Measurements from ENCODE around the gene SLC6A2. TPM values are rescaled to one million over a fixed set of nuclear protein-coding genes. Genes with fewer than 3 reads are reported as not detected.
"Not testable (repeated sequence)": the region's sequence is repeated elsewhere in the genome, so short reads cannot be mapped to it uniquely, and the experiment has no call there.

The SLC6A2 gene
- total RNA-seq (2014; rRNA removed) = not detected in 2 replicates
- polyA plus RNA-seq (2012) = not detected

DNA sequence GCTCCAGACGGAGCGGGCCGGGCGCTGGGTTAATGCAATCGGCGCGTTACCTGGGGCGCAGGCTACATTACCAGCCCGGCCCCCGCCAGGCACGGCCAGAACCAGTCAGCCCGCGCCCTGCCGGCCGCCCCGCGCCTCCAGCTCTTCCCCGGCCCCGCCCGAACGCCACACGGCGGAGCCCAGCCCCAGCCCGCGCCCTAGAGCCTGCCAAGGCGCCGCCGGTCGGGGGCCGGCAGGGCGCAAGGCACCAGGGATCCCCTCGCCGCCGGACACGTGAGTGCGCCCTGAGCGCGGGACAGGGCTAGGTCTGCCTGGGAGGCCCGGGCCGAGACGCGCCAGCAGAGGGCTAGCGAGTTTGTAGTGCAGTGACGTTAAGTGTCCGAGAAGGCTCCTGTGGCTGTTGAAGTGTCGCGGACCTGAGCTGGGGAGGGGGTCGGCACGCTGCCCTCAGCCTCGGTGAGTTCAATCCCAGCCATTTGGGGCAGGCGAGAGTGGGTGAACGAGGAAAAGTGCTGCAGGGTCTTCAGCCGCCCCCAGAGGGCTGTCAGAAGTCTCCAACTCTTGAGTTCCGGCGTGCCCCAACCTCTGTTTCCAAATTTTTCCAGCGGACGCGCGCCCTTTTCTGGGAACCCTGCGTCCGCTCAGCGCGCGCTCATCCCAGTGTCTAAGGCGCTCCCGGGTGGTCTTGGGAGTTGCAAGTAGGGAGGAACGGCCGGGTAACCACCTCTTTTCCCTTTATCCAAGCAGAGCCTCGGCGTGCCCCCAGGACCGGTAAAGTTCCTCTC, at the start of gene SLC6A2:
Gene SLC6A2, plus strand, starts transcription at position 92 of the 785 bp plus-strand sequence. CDS start 707 bp downstream, outside the sequence.
- no peak for DNase-seq (ENCODE audit: low read depth)

DNA sequence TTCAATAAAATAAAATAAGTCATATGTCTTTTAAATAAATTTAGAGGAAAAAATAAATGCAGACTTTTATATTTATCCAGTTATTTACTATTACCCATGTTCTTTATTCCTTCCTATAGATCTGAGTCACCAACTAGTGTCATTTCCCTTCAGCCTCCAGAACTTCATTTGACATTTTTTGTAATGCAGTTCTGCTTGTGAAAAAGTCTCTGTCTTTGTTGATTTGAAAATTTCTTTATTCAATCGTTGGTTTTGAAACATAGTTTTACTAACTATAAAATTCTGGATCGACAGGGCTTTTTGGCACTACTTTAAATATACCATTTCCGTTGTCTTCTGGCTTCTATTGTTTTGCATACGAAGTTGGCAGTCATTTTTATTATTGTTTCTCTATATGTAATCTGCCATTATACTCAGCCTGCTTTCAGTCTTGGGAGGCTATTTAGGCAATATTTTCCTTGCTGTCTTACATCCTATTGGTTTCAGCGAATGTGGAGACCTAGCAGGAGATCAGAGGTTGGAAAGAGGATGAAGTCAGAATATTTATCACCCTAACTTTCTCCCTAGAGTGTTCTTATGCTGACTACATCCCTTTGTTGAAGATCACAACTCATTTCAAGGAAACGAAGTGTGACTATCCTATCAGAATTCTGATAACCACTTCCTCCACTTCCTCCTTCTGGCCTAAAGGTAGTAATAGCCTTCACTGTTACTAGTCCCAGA, 42.0 kb upstream of the SLC6A2 start:
- no peak for DNase-seq (ENCODE audit: low read depth)

DNA sequence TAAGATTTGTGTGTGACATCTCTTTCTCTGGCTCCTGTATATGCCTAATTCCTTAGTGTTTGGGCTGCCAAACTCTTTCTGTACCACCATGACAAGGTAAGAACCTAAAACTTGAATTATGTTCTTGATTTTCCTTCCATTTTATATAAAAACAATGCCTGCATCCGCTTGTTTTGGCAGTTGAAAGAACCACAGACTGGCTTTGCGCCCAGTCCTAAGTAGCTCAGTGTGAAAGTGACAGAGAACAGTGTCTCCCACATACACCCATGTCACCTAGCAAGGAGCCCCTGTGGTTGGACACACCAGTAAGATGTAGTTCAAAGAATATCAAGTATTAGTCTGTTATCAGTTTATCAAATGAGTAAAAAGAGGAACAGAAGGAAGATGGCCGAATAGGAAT, 40.7 kb upstream of the SLC6A2 start:
- no peak for DNase-seq (ENCODE audit: low read depth)

DNA sequence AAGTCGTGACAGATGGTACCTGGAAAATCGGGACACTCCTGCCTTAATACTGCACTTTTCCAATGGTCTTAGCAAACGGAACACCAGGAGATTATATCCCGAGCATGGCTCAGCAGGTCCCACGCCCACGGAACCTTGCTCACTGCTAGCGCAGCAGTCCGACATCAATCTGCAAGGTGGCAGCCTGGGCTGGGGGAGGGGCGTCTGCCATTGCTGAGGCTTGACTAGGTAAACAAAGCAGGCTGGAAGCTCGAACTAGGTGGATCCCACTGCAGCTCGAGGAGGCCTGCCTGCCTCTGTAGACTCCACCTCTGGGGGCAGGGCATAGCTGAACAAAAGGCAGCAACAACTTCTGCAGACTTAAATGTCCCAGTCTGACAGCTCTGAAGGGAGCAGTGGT, 40.1 kb upstream of the SLC6A2 start:
- not testable (repeated sequence) for DNase-seq (ENCODE audit: low read depth)

DNA sequence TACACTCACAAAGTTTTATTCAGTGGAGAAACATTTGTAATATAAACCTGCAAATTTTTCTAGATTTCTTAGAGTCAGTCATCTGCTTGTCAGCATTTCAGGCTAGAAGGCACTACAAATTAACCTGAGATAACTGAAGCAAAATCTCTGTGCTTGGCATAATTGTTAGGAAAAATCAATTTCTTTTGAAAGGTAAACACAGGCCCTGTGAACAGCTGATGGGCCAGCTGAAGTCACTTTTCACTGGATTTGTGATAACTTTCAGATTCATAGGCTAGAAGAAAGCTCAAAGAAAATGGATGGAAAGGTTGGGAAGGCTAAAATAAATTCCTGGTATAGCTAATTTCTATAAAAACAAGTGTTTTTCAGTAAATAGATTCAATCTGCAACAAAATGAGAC, 34.0 kb upstream of the SLC6A2 start:
- DNase-seq (ENCODE audit: low read depth) = no peak

DNA sequence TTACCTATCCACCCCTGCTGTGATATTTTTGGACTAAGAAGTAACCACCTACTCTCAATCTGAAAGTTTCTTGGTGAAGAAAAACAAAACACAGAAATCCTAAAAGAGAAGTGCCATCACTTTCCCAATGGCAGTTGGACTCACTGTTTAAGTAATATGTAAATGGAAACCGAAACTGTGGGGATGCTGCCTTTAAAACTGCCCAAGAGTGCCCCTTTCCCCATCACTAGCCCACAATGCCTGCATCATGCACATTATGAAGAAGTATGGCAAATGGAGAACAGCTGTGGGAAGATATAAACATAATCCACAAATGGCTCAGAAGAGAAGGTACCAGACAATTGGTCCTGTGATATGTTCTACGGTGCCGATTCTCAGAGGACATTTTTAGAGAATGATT, 33.5 kb upstream of the SLC6A2 start:
- peak; percentile 12 for DNase-seq (ENCODE audit: low read depth)

DNA sequence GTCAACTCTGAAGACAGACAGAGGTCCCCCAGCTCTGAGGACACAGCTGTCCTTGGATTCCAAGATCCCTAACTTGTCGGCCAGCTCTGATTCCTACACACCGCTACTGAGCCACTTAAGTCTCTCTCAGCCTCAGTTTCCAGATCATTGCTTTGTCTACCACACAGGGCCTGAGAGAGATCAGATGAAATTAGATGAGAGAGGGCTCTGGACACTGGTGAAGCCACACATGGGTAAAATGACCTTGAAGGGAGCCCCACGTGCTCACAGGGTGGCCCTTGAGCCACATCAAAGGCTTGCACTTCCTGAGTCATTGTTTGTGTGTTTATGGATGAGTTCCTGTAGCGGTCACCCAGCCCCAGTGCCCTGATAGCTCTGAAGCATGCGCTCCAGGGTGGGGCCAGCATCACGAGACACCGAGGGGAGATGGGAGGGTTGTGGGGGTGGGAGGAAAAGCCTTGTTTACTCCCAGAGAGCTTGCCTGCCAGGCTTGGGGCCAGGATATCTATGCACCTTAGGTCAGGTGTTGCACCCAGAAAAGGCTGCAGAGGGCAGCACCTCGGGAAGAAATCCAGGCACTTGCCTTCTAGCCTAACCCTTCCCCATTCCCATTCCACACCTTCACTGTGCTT, 32.7 kb upstream of the SLC6A2 start:
- DNase-seq (ENCODE audit: low read depth) = no peak

DNA sequence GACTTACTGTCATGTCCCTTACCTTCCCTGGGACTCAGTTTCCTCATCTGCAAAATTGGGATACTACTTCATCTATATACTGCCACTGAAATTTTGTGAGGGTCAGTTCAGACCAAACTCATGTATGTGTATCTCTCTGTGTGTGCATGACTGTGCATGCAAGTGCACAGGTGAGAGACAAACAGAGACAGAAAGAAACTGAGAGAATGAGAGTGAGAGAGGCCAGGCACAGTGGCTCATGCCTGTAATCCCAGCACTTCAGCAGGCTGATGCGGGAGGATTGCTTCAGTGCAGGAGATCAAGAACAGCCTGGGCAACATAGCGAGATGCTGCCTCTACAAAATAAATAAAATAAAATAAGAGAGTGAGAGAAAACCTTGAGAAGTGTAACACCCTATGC, 32.1 kb upstream of the SLC6A2 start:
- DNase-seq (ENCODE audit: low read depth) = no peak

DNA sequence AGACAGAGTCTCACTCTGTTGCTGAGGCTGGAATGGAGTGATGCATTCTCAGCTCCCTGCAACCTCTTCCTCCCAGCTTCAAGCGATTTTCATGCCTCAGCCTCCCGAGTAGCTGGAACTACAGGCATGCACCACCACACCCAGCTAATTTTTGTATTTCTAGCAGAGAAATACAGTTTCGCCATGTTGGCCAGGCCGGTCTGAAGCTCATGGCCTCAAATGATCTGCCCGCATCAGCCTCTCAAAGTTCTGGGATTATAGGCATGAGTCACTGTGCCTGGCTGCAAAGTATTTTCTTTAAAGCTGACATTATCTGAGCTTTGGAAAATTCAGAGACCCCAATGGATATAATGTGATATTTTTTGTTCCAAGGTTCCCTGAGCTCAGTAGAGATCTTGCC, 31.1 kb upstream of the SLC6A2 start:
- no peak for DNase-seq (ENCODE audit: low read depth)

DNA sequence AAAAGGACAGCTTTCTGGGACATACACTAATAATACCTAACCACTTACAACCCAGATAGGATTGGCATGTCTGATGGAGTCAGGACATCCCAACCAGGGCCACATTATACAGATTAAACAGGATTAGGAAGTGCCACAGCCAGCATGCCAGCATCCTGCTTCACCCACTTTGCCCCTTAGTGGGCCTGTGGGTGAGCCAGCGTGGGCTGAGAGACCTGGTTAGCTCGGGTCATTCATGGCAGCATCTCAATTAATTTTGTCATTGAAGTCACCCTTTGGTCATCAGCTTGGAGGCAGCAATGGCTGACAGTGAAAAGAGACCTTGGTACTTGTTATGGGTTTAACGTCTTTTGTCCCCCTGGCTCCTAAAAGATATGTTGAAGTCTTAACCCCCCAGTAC, 29.9 kb upstream of the SLC6A2 start:
- no peak for DNase-seq (ENCODE audit: low read depth)

DNA sequence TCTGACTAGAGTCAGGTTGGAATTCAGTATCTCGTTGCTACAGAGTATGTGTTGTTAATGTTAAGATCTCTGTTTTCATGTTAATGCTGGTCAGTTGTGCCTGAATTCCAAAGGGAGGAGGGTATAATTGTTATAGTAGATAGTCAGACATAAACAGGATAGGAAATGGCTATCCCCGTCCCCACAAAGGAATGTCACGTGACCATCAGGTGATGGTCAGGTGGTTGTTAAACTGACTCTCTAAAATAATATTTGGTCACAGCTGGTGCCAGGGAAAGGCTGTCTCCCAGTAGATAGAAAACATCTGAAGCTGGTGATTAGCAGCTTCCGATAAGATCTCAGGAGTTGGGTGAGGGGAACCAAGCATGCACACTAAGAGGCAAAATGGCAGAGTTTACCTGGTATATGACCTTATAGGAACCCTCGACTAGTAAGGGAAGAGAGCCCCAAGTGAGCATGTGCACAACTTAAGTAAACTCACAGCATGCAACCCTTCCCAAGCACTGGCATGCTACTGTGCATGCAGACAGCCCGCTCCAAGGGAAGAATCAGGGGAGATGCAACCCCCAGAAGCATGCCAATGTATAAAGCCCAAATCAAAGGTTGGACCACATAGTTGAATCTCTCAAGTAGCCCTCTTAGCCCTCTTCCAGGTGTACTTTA, 27.4 kb upstream of the SLC6A2 start:
- DNase-seq (ENCODE audit: low read depth) = no peak

DNA sequence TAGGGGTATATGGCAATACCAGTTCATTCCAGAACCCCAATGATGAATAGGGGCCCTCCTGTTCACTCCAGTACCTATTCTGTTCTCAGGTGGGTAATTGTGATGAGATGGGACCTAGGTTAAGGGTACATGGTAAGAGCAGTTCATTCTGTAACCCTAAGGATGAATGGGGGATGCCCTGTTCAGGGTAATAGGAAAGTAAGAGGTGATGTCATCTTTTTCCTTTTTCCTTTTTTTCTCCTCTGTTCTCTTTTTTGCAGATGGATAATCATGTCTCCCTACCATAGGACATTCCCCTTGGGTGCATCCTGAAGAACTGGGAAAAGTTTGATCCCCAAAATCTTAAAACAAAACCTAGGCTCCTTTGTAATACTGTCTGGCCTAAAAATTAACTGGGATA, 25.0 kb upstream of the SLC6A2 start:
- DNase-seq (ENCODE audit: low read depth) = no peak

DNA sequence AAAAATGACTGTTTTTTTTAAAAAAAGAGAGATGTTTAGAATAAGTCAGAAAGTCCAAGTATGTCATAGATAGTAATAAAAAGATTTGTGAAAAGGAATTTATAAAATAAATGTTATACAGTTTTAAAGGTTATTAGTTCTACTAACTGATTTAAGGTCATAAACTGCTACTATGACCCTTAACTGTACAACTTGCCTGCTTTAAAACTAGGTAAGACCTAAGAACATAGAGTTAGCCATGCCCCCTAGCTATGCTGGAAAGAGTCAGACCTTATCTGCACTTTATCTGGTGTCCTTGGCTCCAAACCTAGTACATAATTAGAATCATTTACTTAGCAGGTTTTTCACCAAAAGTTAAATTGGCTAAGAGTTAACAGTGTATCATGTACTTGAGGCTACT, 23.5 kb upstream of the SLC6A2 start:
- no peak for DNase-seq (ENCODE audit: low read depth)

DNA sequence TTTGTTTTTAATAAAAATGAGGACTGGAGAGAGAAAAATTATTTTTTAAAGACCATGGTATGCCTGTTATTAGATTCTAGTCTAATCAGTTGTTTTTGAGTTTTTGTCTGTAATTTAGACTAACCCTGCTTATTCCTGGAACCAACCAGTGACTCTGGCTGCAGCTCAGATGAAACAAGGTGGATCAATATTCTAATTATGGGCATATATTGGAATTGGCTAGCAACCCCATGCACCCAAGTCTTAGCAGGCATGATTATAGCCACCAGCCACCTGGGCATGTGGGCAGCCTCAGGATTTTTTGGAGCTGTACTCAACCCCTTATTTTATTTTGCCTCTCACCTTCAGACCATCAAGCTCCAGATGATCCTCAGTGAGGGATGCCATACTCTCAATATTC, 21.6 kb upstream of the SLC6A2 start:
- DNase-seq (ENCODE audit: low read depth) = no peak

DNA sequence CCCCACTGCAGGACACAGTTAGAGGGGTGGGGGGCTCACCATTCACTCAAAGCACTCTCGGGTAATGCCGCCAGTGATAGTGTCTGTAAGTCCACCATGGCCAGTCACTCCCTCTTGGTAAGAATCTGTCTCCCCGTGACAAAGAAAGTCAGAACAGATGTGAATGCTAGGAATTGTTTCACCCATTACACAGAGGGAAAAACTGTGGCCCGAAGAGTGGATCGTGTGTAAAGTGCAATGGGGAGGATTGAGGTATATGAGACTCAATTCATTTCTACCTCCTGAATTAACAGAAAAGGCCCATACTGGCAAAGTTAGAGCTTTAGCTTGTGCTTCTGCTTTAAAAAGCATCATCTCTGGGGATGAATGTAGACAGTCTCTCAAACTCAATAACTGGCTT, 17.5 kb upstream of the SLC6A2 start:
- DNase-seq (ENCODE audit: low read depth) = no peak

DNA sequence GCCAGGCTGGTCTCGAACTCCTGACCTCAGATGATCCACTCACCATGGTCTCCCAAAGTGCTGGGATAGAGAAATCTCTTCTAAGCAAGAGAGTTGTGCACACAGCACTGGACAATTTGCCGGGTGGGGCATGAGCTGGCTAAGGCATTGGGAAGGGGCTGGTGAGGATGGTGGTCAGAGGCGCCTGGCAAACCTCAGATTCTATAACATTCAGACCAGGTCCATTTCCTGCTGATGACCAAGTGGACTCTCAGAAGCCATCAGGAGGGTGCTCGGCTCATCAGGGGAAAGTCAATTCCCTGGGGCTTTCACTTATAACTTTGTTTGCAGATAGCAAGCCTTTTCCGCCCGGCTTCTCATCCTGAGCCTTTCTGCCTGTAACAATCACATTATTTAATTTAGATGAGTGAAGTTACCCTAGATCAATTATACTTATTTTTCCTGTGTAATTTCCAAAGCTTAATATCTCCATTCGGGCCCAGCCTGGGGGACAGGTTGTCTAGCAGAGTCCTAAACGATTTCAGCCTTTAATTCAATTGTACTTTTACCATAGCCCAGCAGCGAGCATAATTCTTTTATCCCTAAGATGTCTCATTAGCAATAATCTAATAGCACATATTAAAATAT, 15.0 kb upstream of the SLC6A2 start:
- DNase-seq (ENCODE audit: low read depth) = no peak

DNA sequence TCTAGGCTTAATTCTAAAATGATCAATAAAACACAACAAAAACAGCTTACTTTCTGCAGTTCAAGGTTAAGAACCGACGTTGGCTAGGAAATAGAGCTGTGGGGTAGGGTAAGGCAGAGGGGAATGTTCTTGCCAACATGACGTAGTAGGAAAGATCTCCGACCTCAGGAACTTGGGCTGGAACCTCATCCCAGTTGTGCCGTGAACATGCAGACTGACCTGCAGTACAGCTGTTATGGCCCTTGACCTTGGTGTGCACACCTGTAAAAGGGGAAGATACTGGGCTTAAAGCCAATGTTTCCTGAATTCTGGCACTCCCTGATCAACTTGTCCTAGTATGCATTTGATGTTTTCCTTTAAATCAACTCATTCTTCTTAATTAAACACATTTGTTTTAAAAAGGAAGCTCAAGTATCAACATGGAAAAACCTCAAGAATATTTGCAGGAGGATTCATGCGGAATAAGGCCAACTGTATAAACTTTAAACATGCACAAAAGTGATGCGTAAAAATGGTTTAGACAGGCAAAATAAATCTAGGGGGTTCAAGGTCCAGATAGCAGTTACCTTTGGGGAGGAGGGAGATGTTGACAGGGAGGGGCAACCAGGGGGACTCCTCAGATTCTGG, 14.2 kb upstream of the SLC6A2 start:
- DNase-seq (ENCODE audit: low read depth) = no peak

DNA sequence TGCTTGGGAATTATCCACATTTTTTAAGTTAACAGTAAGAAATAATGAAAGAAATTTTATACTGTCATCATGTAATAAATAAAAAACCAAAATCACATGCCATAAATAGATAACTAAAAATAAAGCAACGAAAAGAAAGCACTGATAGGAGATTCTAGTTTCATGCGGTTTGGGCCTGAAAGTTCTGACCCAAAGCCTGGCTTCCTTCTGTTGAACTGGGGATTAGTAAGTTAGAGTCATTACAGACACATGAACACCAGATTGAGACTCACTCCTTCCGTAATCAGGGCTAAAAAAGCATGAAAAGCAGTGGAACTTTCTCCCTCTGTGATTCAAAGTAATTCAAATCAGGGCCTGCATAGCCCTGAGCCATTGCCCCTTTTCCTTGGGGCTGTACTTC, 13.2 kb upstream of the SLC6A2 start:
- no peak for DNase-seq (ENCODE audit: low read depth)

DNA sequence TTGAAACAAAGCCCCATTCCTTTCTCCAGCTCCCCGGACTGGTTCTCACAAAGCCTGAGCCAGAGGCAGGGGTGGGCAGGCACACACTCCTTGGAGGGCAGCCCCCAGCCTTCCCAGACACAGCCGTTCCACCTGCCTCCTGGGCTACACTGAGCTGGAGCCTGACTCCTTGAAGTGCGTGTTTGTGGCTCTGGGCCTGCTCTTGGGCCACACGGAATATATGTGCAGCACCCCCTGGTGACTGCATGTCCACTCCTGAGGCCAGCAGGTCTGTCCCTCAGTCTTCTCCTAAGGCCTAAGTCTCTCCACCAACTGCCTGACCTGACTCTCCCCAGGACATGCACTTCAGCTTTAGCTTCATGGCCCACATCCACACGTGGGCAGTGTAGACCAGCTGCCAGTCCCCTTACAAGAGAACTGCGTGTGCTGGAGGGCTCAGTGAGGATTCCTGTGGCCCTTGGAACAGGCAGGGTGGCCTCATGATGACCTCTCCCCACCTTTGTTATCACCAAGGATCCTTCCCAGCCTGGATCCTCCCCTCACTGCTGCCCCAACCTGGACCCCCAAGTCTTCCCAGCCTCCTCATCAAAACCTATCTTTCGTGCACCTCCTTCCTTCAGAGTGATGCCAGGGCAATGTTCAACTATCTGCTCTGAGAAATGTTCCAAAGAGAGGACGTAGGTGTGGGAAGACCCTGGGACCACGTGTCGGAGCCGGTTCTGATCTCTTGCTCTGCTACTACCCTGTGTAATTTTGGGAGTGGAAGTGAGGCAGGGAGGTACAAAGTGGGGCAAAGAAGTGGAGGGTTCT, 12.4 kb upstream of the SLC6A2 start:
- no peak for DNase-seq (ENCODE audit: low read depth)

DNA sequence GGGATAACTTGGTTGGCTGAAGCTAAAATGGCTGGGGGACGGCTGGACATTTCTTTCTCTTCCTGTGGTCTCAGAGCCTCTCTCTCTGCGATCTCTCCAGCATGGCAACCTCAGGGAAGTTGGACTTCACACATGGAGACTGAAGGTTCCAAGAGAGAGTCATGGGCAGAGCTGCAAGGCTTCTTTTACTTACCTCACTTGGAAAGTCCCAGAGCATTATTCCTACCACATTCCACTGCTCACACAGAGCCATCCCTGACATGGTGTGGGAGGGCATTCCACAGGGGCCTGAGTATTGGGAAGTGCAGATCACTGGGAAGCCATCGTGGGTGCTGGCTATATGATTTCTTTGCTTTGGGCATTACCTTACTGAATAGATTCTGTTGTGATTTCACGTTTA, 9.8 kb upstream of the SLC6A2 start:
- no peak for DNase-seq (ENCODE audit: low read depth)
